Amygdala (tissue), 56 donors: ENCODE data around the gene PRR11.
A peak's percentile ranks its signal among the peaks of the same experiment; 100 is the strongest.
"Not testable (repeated sequence)": the region's sequence is repeated elsewhere in the genome, so short reads cannot be mapped to it uniquely, and the experiment has no call there.

Source experiments
- DNase-seq, 56 donors: peaks; one replicate each; lab custom pipeline; 2025; lab: John Stamatoyannopoulos, UW

PRR11 gene

GRCh38 chr17:59151006-59151405, 4.5 kb upstream of the PRR11 start:
- no peak for DNase-seq

GRCh38 chr17:59151591-59151990, 4.0 kb upstream of the PRR11 start:
- DNase-seq: no peak

GRCh38 chr17:59152925-59153324, 2.6 kb upstream of the PRR11 start:
- no peak for DNase-seq

GRCh38 chr17:59154292-59154720, 1.2 kb upstream of the PRR11 start:
- DNase-seq: peak in 30 of 56 donors; percentile 7 to 76 (median 51)

GRCh38 chr17:59154721-59155438, 666 bp upstream of the PRR11 start, which contains the start of gene SKA2:
Gene SKA2 (minus strand): TSS chr17:59155186. CDS start chr17:59155163, 23 bp downstream.
- peak in 53 of 56 donors; percentile 89 to 100 (median 100) for DNase-seq

- DNase-seq: no peak
Measured at GRCh38 chr17:59160157-59161025, 4.8 kb downstream of the PRR11 start.

- no peak for DNase-seq
Measured at GRCh38 chr17:59161477-59161876, 5.9 kb downstream of the PRR11 start.

GRCh38 chr17:59165933-59166342, 10.4 kb downstream of the PRR11 start:
- peak in 49 of 56 donors; percentile 2 to 73 (median 28) for DNase-seq

- no peak for DNase-seq
Measured at GRCh38 chr17:59167571-59168001, 12.0 kb downstream of the PRR11 start.

- DNase-seq: no peak
Measured at GRCh38 chr17:59172436-59173004, 17.0 kb downstream of the PRR11 start.

GRCh38 chr17:59174671-59175070, 19.1 kb downstream of the PRR11 start:
- no peak for DNase-seq

GRCh38 chr17:59175076-59175475, 19.5 kb downstream of the PRR11 start:
- no peak for DNase-seq

GRCh38 chr17:59178266-59178985, 22.9 kb downstream of the PRR11 start:
- DNase-seq: no peak

- DNase-seq: not testable (repeated sequence)
Measured at GRCh38 chr17:59179601-59180000, 24.1 kb downstream of the PRR11 start.

GRCh38 chr17:59180626-59181025, 25.1 kb downstream of the PRR11 start:
- no peak for DNase-seq

- DNase-seq: no peak
Measured at GRCh38 chr17:59181481-59181880, 25.9 kb downstream of the PRR11 start.

GRCh38 chr17:59185997-59186396, 30.5 kb downstream of the PRR11 start:
- no peak for DNase-seq

- no peak for DNase-seq
Measured at GRCh38 chr17:59186850-59187249, 31.3 kb downstream of the PRR11 start.

- no peak for DNase-seq
Measured at GRCh38 chr17:59190806-59191205, 35.3 kb downstream of the PRR11 start.

- DNase-seq: no peak
Measured at GRCh38 chr17:59193336-59193862, 37.9 kb downstream of the PRR11 start.
